ENCODE results near the gene TRAPPC10.

Gene TRAPPC10

DNA sequence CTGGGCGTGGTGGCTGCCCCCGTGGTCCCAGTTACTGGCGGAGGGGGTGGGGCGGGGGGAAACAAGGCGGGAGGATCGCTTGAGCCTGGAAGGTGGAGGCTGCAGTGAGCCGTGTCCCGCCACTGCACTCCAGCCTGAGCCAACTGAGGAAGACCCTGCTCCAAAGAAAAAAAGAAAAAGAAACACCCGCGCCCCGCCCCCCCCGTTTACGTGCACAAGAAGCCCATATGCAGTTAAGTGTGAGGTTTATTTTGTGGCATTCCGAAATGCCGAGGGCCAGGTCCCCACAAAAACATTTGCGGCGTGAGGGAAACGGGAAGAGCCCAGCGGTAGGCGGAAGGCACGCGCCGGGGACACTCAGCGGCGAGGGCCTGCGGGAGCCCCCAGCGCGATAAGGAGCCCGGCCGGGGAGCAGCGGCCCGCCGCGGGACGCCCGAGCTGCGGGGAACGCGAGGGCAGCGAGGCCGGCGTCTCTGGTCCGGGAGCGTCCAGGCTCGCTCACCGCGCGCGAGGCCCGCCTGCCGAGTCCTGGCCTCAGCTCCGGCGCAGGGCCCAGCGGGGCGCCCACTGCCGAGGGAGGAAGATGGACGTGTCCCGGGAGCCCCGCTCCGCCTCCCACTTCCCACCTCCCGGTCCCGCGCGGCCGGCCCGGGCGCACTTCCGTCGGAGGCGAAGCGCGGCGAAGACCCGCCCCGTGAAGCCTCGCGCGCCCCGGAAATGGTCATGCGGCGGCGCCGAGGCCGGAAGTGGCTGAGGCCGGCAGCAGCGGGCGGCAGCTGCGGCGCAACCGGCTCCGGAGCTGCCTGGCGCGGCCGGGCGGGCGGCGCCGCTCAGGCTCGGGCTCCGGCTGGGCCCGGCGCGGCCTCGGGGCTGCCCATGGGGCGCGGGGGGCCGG, at the start of gene TRAPPC10:
TSS of gene TRAPPC10 (plus strand) at position 731 of the 895 bp plus-strand sequence. CDS start 185 bp downstream, outside the sequence.
- no peak for DNase-seq

DNA sequence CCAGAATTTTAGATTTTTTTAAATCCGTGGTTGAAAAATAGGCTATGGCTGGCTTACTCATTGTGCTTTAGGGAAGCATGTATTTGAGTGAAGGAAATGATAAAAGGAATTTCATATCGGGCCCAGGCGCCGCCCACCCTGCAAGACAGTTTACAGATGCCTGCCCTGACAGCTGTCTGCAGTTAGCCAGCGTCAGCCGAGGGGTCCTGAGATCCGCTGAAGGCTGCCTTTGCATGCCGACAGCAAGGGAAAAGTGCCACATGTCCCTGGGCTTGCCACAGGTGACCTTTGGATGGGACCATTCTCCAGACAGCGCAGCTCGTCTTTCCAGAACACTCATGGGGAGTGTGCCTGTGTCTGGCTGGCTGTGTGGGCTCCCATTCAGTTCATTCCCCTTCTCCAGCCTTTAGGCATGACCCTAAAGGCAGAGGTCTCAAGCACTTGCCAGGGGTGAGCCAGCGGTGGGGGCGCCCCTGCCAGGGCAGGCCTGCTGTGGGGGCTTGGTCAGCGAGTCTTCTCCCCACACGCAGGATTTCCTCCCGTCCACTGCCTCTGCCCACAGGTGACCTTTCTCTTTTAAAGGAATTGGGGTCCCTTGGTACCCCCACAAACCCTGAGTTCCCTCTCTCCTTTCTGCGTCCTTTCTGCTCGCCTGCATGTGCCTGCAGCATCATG, 46.1 kb upstream of the TRAPPC10 start:
- no peak for DNase-seq

GRCh38 chr21:43966946-43967512, 45.1 kb upstream of the TRAPPC10 start:
- no peak for DNase-seq

DNA sequence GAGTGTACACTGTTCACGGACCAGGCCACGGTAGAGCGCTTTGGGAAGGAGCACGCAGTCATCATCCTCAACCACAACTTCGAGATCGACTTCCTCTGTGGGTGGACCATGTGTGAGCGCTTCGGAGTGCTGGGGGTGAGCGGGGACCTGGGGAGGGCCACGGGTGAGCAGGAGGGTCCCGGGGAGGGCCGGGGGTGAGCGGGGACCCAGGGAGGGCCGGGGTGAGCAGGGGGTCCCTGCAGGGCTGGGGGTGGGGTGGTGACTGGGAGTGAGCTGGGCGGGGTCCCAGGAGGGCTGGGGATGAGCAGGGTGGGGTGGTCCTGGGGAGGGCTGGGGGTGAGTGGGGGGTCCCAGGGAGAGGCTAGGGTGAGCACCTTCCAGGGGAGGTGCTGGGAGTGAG, 44.1 kb upstream of the TRAPPC10 start:
- DNase-seq, result no peak

DNA sequence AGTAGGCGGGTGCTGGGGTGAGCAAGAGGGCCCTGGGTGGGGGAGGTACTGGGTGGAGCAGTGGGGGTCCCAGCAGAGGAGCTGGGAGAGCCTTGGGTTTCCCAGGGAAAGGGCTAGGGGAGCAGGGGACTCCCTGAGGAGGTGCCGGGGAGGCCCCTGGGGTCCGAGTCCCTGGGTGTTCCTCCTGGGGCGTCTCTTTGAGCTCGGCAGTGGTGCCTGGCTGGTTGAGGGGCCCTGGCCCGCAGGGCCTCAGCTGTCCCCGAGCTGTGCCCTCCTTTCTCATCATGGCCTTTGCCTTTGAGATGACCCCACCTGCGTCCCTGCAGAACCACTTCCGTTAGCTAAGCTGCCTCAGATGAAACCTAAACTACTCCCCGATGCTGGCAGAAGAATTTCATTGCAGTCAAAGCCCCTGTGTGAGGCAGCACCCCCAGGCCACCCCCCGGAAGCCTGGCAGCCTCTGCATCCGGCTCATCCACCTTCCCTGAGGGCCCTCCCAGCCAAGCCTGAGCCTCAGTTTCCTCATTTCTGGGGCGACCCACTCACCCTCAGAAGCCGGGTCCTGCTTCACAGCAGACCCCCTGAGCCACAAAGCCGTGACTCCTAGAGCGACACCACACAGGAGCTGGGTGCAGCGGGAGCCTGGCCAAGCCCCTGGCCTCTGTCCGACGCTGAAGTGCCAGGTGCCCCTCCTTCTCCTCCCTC, 43.5 kb upstream of the TRAPPC10 start:
- no peak for DNase-seq

DNA sequence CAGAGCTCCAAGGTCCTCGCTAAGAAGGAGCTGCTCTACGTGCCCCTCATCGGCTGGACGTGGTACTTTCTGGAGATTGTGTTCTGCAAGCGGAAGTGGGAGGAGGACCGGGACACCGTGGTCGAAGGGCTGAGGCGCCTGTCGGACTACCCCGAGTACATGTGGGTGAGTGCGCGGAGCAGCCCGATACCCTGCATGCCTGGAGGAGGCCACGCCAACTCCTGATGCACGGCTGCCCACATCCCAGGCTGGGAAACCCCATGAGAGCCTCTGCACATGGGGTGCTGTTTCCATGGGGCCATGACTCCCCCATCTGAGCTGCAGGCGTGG, 43.0 kb upstream of the TRAPPC10 start:
- no peak for DNase-seq

GRCh38 chr21:43970551-43970950, 41.6 kb upstream of the TRAPPC10 start:
- DNase-seq, result no peak

DNA sequence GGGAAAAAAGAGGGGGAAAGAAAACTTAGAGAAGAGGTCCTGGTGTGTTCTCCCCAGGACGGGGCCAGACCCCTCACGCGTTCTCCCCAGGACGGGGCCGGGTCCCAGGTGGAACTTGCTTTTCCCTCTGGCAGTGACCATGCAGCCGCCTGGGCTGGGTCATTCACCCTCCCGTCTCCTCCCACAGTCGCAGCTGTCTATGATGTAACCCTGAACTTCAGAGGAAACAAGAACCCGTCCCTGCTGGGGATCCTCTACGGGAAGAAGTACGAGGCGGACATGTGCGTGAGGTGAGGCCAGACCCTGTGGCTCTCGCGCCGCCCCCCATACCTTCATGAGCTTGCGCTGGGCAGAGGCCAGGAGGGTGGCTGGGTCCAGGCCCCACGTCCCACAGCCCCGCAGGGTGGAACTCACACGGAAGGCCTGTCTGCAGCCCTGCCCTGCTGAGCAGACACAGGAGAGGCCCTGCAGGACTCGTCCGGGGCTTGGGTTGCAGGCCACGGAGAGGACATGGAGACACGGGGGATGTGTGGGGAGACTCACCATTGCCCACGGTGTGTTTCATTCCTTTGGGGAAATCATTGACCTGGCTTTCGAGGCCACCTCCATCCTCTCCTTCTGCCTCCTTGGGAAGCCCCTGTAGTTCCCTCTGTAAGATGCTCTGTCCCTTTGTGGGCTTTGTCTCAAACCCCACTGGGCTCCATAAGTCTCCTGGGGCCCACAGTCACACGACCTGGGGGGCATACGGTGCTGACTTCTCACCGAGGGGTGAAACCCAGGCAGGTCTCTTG, 40.7 kb upstream of the TRAPPC10 start:
- DNase-seq, result no peak

- no peak for DNase-seq
These were observed 40.2 kb upstream of the TRAPPC10 start for GRCh38 chr21:43971992-43972255.

GRCh38 chr21:43972850-43973633, 39.1 kb upstream of the TRAPPC10 start:
- DNase-seq, result no peak

DNA sequence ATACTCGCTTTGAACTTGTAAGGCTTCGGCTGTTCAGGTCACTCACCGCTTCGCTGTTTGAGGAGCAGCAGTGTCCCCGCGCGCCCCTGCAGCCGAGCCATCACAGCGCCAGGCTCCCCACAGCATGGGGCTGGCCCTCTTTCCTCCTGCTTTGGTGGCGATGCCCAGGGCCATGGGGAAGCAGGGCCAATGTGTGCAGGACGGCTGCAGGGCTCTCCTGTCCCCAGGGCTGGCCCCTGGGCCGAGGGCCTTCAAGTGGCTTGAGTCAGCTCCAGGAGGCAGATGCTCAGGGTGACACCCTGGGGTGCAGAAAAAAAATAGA, 38.5 kb upstream of the TRAPPC10 start:
- no peak for DNase-seq

GRCh38 chr21:43974791-43975468, 37.2 kb upstream of the TRAPPC10 start:
- DNase-seq, result no peak

GRCh38 chr21:43975469-43976098, 36.5 kb upstream of the TRAPPC10 start:
- no peak for DNase-seq

DNA sequence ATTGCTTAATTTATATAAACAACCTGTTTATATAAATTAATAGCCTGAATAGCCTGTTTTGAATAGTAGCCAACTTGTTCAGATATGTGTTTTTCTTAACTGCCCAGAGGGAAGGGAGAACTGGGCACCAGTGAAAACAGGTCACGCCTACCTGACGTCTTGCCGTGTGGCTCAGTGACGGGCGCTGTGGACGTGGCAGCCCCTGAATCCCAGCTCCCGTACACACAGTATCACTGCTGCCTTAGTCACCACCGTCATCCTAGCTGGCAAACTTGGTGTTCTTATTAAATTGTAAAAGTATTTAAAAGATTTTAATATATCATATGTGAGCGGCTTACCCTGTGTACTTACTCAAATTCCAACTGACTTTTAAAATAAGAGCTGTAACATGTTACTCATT, 35.4 kb upstream of the TRAPPC10 start:
- no peak for DNase-seq

- no peak for DNase-seq
These were observed 34.0 kb upstream of the TRAPPC10 start for GRCh38 chr21:43978060-43978459.

- DNase-seq, result no peak
These were observed 32.5 kb upstream of the TRAPPC10 start for GRCh38 chr21:43979654-43980053.

- DNase-seq, result no peak
These were observed 30.8 kb upstream of the TRAPPC10 start for GRCh38 chr21:43981151-43981870.

DNA sequence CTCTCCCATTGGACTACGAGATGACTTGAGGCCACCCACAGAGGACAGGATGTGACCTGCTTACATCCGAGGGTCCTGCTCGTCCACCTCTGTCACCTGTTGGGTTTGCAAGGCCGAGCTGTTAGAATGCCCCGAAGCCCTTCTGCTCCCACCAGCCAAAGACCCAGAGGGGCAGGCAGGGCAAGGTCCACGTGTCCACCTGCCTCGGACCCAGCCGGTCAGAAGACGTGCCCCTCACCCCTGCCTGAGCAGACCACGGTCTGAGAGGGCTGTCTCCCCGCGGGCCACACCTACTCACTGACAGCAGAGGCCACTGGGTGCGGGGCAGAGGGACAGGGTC, 30.3 kb upstream of the TRAPPC10 start:
- DNase-seq, result no peak

DNA sequence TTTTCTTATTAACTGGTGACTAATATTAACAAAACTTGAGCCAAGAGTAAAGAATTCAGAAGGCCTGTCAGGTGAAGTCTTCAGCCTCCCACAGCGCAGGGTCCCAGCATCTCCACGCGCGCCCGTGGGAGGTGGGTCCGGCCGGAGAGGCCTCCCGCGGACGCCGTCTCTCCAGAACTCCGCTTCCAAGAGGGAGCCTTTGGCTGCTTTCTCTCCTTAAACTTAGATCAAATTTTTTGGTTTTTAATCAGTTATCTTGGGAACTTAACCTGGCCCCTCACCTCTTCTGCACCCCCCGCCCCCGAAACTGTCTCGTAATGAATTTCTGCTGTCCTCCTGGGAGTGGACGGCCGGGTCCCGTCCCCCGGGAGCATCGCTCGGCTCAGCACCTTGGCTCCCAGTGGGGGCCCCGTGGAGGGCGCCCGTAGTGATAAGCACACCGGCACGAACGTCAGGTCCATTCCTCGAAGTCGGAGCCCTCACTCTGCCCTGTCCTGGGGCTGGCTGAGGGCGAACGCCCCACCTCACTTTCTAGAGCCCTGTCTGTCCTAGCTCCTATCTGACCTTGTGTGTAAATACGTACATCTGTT, 29.5 kb upstream of the TRAPPC10 start:
- no peak for DNase-seq

GRCh38 chr21:43983390-43983789, 28.7 kb upstream of the TRAPPC10 start:
- DNase-seq, result no peak

All from SIG-M5 (cell line).